ENCODE data around the gene CLEC2D.

DNA sequence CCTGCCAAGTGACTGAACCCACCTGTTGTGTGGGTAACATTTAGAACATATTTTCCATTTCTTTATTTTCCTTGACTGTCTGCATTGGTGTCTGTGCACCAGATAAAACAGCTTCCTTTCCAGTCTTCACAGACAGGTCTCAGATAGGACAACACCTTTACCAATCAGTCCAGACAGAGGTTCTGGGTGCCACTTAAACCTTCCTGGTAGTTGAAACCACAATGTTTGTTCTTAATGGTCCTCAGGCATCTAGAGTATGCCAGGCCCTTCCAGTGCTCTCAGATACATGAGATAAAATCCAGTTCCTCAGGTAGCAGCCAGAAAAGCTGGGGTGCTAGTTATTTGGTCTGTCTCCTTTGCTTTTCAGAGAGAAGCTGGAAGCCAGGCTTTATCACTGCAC lies 7.0 kb upstream of the CLEC2D start:
- no peak for TF ChIP-seq POLR2AphosphoS5 (IDR thresholded peaks at IDR 0.05; ENCODE audit: low read depth, low read length)
- TF ChIP-seq POLR2A (IDR thresholded peaks at IDR 0.05; ENCODE audit: low read depth, low read length): no peak
- TF ChIP-seq TAF1 (IDR thresholded peaks at IDR 0.05; ENCODE audit: low read depth, low read length): no peak
- TF ChIP-seq SPI1 (IDR thresholded peaks at IDR 0.05; ENCODE audit: low read depth, low read length): no peak
- TF ChIP-seq POU2F2 (IDR thresholded peaks at IDR 0.05; ENCODE audit: low read depth, low read length): no peak

Data from GM12891 (cell line).